ENCODE results near the gene FHOD3.

FHOD3 gene

DNA sequence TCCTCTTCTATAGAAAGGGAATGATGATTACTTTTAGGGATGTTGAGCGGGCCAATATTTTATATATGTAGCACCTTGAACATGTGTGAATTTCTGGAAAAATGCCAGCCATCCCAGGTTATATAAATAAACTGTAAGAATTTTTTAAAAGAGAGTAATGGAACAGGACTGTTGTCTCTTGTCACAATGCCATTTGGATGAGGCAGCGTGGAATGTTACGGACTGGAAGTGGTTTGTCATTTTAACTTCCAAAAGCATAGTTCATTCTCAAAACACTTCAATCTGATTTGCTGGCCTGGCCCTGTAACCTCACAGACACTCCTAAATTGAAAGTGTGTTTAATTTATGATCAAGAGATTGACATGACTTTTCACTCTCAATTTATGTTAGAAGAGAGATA is 460.5 kb downstream of the FHOD3 start:
- Histone ChIP-seq H3K27me3 (ENCODE audit: insufficient read depth, low read length, poor library complexity, severe bottlenecking) (no peaks in the 10 kb centered on the region), H3F3A (ENCODE audit: low read depth) (no peaks in the 10 kb centered on the region), H3K79me2 (ENCODE audit: insufficient read depth, low read length) (no peaks in the 10 kb centered on the region), H3K36me3 (ENCODE audit: insufficient read depth, low read length) (no peaks in the 10 kb centered on the region), H2AFZ (ENCODE audit: low read length) (no peak overlapping the region), H3K4me3 (ENCODE audit: low read length, poor library complexity, severe bottlenecking) (no peak overlapping the region), H3K4me2 (ENCODE audit: low read depth, low read length, poor library complexity, severe bottlenecking) (no peak overlapping the region), H3K9ac (ENCODE audit: low read depth, low read length, poor library complexity, severe bottlenecking) (no peak overlapping the region), H3K9me3 (ENCODE audit: insufficient read depth, low read depth, low read length) (no peaks in the 10 kb centered on the region), H3K4me1 (ENCODE audit: insufficient read depth, low read length, poor library complexity, severe bottlenecking) (no peaks in the 10 kb centered on the region), H3K9me2 (replicated peaks; ENCODE audit: low read depth, low read length) (no peaks in the 10 kb centered on the region), H4K20me1 (ENCODE audit: insufficient read depth, low read length, poor library complexity, severe bottlenecking) (no peaks in the 10 kb centered on the region)
- TF ChIP-seq EZH2phosphoT487 (IDR thresholded peaks at IDR 0.05; ENCODE audit: borderline replicate concordance) (no peak), CTCF (conservative IDR thresholded peaks at IDR 0.05; ENCODE audit: low read length) (no peak)

DNA sequence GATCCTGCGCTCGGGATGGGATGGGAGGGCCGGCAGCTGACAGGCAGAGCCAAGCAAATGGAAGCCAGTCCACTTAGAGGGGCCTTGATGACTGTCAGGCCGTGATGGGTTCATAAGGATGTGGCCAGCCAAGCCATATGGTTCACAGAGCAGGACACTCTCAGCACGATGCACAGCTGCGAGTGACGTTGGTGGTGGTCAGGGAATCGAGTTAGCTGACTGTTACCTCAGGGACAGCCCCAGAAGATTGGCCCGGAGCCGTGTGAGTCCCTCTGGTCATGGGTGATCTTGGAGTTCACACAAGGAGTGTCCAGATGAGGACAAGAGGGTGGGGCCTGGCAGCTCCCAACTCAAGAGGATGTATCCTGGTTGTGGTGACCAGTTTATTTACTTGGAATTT is 461.1 kb downstream of the FHOD3 start:
- H4K20me1 ChIP-seq (ENCODE audit: insufficient read depth, low read length, poor library complexity, severe bottlenecking): no peaks in the 10 kb centered on the region
- H3K36me3 ChIP-seq (ENCODE audit: insufficient read depth, low read length): no peaks in the 10 kb centered on the region
- H2AFZ ChIP-seq (ENCODE audit: low read length): no peak overlapping the region
- no peaks in the 10 kb centered on the region for H3K79me2 ChIP-seq (ENCODE audit: insufficient read depth, low read length)
- H3K9me2 ChIP-seq (replicated peaks; ENCODE audit: low read depth, low read length): no peaks in the 10 kb centered on the region
- no peak overlapping the region for H3K4me2 ChIP-seq (ENCODE audit: low read depth, low read length, poor library complexity, severe bottlenecking)
- TF ChIP-seq CTCF (conservative IDR thresholded peaks at IDR 0.05; ENCODE audit: low read length) (no peak), EZH2phosphoT487 (IDR thresholded peaks at IDR 0.05; ENCODE audit: borderline replicate concordance) (no peak)
- H3K9me3 ChIP-seq (ENCODE audit: insufficient read depth, low read depth, low read length): no peaks in the 10 kb centered on the region
- H3K9ac ChIP-seq (ENCODE audit: low read depth, low read length, poor library complexity, severe bottlenecking): no peak overlapping the region
- H3K4me3 ChIP-seq (ENCODE audit: low read length, poor library complexity, severe bottlenecking): no peak overlapping the region
- H3K4me1 ChIP-seq (ENCODE audit: insufficient read depth, low read length, poor library complexity, severe bottlenecking): no peaks in the 10 kb centered on the region
- no peaks in the 10 kb centered on the region for H3K27me3 ChIP-seq (ENCODE audit: insufficient read depth, low read length, poor library complexity, severe bottlenecking)
- H3F3A ChIP-seq (ENCODE audit: low read depth): no peaks in the 10 kb centered on the region

- Histone ChIP-seq H3K4me1 (ENCODE audit: insufficient read depth, low read length, poor library complexity, severe bottlenecking) (no peaks in the 10 kb centered on the region), H3K4me3 (ENCODE audit: low read length, poor library complexity, severe bottlenecking) (no peak overlapping the region), H3K9ac (ENCODE audit: low read depth, low read length, poor library complexity, severe bottlenecking) (no peak overlapping the region), H3K27me3 (ENCODE audit: insufficient read depth, low read length, poor library complexity, severe bottlenecking) (no peaks in the 10 kb centered on the region), H3K36me3 (ENCODE audit: insufficient read depth, low read length) (no peaks in the 10 kb centered on the region), H3K9me3 (ENCODE audit: insufficient read depth, low read depth, low read length) (no peaks in the 10 kb centered on the region), H3K9me2 (replicated peaks; ENCODE audit: low read depth, low read length) (no peaks in the 10 kb centered on the region), H3F3A (ENCODE audit: low read depth) (no peaks in the 10 kb centered on the region), H4K20me1 (ENCODE audit: insufficient read depth, low read length, poor library complexity, severe bottlenecking) (no peaks in the 10 kb centered on the region), H2AFZ (ENCODE audit: low read length) (no peak overlapping the region), H3K79me2 (ENCODE audit: insufficient read depth, low read length) (no peaks in the 10 kb centered on the region), H3K4me2 (ENCODE audit: low read depth, low read length, poor library complexity, severe bottlenecking) (no peak overlapping the region)
- TF ChIP-seq CTCF (conservative IDR thresholded peaks at IDR 0.05; ENCODE audit: low read length): no peak
Observed at GRCh38 chr18:36759167-36759776, 461.8 kb downstream of the FHOD3 start.
